ENCODE measurements around the gene TNRC6C.
"Not testable (repeated sequence)": the region's sequence is repeated elsewhere in the genome, so short reads cannot be mapped to it uniquely, and the experiment has no call there.

TNRC6C gene

DNA sequence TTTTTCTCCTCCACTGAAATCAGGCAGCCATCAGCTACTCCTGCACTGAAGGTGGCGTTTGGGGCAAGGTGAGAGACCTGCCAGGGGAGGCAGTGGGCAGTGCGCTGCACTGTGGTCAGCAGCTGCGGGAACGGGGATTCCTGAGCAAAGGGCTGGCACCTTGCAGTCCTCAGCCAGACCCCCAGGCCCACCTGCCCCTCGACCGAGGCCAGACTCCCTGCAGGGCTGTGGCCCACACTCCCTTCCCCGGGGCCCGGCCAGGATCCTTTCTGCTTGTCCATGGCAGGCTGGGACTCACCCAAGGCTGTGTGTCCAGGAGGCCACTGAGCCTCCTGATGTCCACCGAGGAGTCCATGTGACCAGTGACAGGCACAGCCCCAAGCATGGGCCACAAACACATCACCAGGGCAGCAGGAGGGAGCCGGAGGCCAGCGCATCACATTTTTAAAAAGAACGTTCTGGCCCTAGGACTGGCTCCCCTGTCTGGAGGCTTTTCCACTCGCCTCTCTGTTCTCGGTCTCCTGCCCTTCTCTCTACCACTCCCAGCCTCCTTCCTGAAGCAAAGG is 28.5 kb upstream of the TNRC6C start:
- no peak for DNase-seq (ENCODE audit: low spot score)

DNA sequence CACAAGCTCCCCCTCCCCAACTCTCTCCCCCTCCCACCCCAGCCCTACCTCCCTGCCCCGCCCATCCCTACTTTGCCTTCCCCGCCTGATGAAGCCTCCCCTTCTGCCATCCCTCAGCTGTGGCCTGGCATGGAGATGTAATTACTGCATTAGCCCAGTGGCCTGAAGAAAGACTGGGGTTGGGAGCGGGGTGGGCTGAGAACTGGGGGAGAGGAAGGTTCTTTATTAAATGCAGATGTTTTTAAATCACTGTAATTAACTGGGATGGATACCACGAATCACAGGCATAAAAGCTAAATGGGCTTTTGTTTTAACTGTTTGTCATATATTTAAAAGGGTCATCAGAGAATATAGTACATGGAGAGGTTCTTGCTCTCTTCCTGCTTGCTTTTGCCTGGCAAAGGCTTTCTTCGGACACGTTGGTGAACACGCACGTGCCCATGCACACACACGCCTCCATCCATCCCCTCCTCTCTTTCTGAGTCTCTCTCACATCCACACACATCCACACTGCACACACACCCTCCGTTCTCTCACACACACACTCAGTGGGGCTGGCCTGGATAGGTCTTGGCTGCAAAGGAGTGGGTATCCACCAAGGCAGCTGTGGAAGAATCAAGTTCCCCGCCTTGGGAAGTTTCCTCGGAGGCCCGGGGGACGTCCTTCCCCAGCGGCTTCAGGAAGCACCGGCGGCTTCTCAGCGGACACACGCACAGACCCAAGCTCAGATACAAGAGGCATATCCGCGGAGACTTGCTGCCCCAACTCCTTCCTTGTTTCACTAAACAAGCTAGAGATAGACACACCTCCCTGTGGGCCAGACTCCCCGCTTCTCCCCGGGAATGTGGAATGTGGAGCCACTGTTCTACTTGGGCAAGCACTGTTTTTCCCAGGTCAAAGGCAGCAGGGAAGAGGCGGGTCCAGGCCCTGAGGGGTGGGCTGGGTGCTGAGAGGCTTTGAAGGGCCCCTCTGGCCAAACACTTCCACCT is 27.4 kb upstream of the TNRC6C start:
- no peak for DNase-seq (ENCODE audit: low spot score)

DNA sequence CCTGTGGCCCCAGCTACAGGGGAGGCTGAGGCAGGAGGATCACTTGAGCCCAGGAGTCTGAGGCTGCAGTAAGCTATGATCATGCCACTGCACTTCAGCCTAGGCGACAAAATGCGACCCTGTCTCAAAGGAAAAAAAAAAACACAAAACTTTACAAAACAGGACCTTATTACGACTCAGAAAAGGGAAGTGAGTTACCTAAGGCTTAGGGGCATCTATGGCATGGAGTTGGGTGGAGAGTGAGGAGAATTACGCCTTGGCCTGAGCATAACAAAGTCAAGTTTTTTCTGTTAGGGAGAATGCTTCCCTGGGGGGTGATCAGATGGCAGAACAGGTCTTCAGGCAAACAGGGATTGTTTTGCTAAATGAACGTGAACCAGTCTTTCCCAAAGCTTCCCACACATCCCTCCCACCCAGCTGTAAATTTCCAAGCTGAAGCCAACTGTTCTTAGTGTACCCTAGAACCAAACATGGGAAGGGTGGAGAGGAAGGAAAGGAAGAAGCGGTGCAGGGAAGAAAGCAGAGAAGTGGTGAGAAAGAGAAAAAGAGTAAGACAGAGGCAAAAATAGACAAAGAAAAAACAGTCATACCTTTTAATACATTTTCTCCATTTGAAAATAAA is 24.6 kb upstream of the TNRC6C start:
- no peak for DNase-seq (ENCODE audit: low spot score)

DNA sequence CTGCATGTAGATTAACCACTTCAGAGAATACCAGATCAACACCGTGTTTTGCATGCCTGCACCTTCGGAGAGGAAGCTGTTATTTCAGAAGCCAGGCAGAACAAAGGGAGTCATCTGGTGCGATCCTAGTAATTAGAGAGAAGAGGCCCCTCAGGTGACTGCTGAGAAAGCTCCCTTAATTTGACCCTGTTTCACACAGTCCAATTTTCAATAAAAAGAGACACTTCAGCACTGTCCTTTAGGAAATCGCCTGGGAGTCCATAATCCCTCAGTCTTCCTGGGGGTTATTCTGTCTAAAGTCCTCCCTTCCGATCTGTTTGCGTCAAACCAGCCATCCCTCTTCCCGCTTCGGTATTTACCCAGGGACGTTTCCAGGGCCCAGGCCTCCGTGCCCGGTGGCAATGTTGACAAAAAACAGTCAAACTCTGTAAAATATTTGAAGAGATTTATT is 23.4 kb upstream of the TNRC6C start:
- DNase-seq (ENCODE audit: low spot score): no peak

DNA sequence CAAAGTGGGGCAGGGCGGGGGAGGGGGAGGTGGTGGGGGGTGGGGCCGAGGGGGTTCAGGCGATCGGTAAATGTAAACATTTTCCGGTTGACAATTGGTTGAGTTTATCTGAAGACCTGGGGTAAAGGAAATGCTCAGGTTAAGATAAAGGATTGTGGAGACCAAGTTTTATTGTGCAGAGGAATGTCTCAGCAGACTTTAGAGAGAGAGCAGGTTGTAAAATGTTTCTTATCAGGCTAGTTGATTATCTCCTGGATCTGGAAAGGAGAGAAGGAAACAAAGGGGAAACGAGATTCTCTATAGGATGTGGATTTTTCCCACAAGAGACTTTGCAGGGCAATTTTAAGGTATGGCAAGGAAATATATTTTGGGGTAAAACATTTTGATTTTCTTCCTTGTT is 22.8 kb upstream of the TNRC6C start:
- DNase-seq (ENCODE audit: low spot score): not testable (repeated sequence)

DNA sequence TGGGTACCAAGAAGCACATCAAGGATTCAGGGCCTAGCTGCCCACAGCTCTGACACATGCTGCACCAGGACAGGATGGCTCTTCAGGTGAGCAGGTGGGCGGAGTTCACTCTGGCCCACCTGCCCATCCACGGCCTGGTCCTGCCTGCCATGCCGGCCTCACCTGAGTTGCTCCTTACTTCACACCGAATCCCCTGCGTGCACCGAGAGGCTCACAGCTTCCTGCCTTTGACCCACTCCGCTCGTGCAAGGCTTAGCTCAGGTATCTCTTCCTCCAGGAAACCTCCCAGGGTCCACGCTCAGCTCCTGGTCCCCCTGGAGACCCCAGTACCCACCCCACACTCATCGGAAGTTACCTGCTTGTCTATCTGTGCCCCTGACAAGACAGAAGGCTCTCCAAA is 21.6 kb upstream of the TNRC6C start:
- DNase-seq (ENCODE audit: low spot score): no peak

DNA sequence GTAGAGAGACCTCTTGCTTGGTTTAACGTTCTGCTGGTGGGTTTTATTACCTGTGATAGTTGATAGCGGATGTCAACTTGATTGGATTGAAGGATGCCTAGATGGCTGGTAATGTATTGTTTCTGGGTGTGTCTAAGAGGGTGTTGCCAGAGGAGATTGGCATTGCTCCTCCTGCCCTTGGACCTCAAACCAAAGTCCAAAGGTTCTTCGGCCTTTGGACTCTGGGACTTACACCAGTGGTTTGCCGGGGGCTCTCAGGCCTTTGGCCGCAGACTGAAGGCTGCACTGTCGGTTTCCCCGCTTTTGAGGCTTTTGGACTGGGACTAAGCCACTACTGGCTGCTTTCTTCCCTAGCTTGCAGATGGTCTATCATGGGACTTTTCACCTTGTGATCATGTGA is 17.5 kb upstream of the TNRC6C start:
- DNase-seq (ENCODE audit: low spot score): no peak

DNA sequence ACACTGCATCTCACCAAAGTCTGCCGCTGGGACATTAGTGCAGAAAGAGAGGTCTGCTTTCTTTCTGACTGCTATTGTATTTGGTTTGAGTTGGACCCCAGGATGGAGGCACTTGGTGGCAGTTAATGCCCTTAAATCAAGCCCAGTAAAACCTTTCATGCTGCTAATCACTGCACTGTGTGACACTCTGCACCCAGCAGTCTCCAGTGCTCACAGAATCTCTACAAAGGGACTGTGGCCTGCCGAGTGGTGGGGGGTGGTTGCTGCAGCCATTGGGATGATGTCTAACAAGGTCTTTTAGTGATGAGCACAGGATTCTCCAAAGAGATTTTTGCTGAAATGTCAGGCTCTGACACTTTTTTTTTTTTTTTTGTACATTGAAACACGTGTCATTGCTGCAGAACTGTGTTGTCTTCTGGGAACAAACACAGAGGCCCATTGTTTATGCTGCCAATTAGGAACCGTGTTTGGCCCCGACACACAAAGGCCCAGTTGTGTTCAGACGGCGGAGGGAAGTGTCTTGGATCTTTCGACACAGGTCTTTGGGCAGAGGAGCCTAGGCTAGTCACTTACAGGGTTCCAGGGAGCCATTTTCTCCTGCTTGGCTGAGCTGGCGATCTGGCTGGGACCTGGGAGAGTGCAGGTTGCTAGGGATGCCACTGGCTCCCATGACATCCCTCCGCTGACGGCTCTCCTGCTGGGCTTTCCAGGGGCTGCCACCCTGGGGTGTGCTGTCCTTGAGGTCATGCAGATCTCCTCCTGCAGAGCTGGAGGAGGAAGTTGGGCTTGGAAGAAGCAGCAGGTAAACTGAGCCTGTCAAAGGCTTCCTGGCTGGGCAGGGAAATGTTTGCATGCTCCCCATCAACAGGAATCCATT is 16.2 kb upstream of the TNRC6C start:
- DNase-seq (ENCODE audit: low spot score): no peak

DNA sequence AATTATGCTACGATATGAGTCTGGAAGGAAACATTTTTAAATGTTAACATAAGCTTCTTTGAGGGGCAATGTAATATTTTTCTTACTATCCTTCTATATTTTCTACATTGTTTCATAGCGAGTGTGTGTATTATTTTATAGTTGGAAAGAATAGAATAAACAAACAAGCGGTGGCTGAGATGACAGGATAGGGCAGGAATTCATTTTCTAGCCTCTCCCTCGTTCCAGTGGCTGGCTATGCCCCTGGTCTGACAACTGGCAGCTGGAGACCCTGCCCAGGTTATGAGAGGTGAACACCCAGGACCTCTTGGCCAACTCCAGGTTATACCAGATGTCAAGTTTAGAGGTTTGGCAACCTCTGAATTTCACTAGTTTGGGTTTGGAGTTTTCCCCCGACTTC is 14.5 kb upstream of the TNRC6C start:
- no peak for DNase-seq (ENCODE audit: low spot score)

DNA sequence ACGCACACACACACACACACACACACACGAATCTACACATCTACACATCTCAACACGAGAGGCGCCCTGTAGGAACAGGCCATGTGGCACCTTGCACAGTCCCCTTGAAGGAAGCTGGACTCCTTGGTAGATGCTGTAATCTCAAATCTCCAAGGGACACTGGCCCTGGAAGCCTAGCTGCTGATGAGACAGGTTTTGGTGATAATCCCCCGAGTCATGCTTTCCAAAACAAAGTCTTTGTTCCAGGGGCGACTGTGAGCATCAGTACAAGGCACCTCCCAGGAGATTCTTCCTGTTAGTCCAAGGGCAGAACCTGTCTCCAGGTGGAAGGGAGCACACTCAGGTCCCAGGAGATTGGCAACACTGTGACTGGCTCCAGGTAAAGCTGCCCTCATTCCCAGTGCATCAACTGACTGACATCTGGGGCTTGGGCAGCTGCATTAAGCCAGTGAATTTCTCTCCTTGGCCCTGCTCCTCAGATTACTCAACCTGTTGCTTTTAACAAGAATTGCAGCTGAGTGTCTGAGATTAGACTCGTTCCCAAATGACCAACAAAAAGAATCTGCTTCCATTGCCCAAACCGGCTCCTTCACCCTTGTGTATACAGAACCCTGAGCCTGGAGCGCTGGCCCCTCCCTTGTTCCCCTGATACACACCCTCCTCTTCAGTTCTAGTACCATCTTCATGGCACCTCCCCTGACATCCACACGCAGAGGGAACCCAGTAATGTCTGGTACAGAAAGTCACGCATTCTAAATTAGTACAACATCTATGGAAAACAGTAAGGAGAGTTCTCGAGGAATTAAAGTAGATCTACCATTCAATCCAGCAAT is 13.9 kb upstream of the TNRC6C start:
- no peak for DNase-seq (ENCODE audit: low spot score)

DNA sequence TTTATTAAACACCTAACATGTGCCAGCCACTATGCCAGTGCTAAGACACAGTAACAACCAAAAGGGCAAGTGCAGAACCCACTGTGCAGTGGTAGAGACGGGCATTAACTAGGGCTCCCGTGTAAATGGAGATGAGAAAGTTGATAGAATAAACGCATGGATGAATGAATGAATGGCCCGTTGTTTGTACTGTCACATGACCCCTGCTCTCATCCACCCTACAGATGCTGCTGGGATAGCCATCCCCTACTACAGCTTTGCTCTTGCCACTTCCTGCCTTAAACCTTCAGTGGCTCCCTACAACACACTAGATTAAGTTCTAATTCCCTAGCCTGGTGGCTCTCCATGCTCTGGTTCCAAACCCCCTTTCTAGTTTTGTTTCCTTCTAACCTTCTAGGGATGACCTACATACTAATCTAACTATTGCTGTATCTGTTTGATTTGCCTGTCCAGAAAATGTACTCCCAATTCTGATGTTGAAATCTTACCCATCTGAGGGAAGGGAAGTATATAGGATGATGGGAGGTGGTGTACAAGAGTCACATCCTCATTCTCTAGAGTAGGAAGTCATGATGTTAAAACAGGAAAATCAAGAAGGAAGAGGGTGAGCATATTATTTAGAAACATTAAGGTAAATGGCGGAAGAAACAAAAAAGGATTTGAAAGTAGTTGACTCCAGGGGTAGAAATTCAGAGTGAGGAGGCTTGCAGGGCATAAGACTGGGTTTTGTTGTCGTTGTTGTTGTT is 11.4 kb upstream of the TNRC6C start:
- no peak for DNase-seq (ENCODE audit: low spot score)

DNA sequence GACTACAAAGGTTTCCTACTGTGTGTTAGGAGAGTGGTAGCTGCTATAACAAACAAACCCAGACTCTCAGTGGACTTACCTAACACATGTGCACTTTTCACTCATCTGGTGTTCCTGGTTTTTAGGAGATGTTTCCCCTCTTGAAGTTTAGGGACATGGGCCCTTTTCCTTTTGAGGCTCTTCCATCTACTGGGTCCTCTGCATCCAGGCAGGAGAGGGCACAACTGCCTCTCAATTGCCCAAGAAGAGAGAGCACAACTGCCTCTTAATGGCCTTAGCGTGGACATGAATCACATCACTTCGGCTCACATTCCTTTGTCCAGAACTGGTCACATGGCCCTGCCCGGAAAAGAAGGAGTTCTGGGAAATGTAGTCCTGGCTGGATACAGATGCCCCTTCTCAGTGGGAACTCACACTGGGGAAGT is 9.8 kb upstream of the TNRC6C start:
- no peak for DNase-seq (ENCODE audit: low spot score)

DNA sequence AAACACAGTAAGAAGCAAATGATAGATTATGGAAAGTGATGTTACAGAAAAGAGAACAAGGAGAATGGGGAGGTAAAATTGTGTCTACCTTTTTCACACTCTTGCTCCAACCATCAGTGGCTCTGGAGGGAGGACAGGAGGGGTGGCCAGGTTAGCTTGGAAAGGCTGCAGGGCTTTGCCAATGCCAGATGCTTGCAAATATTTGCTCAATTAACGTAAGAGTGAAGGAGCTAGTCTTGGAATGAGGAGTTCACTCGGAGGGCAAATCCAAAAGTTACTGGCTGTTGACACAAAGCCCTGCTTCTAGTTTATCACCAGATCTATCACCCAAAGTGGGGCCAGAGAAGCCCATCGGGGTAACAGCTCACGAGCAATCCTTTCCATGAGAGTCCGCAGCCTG is 7.4 kb upstream of the TNRC6C start:
- no peak for DNase-seq (ENCODE audit: low spot score)

DNA sequence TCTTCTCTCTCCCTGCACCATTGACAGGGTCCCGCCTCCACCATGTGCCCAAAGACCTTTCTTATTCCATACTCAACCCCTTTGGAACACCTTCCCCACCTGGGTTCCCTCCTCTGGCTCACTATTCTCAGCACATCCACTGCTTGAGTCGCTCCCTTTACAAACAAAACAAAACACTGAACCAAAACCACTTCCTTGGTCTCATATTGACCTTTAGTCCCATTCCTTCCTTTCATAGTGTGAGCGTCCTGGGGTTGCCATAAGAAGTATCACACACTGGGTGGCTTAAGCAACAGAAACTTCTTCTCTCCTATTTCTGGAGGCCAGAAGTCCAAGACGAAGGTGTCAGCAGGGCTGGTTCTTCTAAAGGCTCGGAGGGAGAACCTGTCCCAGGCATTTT is 6.1 kb upstream of the TNRC6C start:
- no peak for DNase-seq (ENCODE audit: low spot score)

DNA sequence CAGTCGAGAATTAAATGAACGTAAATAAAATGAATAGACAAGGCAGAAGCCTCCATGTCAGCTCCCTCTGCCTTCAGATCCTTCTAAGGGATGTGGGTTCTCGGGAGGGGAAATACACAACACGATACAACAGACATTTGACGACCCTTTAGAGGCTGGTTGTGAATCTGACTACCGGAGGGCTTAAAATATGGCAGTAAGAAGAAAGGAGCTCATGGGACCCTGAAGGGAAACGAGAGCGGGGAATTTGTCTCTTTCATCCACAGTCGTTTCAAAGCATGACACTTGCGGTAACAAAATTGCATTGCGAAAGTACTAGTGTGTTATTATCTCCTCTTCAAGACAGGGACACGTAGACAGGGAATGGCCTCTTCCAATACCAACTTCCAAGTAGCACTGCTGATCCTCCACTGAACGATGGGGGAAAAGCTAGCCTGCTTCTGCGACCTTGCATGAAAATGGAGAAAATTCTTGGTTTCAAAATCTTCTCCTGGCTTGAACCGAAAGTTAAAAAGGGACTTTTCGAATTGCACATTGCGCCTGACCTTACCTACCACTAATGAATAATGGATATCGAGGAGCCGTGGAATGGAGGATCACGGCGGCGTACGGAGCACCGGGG is 1.2 kb upstream of the TNRC6C start:
- peak; percentile 14 for DNase-seq (ENCODE audit: low spot score)

DNA sequence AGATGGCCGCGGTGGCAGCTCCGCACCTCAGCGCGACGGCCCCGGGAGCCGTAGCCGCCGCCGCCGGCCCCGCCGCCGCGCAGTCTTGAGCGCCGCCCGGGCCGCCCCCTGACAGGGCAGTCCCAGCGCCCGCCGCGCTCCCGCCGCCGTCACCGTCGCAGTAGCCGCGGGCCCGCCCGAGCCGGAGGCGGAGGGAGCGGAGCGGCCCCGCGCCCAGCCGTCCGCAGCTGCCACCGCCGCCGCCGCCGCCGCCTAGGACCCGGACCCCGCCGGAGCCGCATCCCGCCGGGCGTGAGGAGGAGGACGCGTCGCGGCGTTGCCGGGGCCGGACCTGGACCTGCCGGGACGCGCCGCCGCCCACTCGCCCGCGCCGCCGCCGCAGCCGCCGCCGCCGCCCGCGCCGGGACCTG is 218 bp downstream of the TNRC6C start:
- DNase-seq (ENCODE audit: low spot score): no peak

DNA sequence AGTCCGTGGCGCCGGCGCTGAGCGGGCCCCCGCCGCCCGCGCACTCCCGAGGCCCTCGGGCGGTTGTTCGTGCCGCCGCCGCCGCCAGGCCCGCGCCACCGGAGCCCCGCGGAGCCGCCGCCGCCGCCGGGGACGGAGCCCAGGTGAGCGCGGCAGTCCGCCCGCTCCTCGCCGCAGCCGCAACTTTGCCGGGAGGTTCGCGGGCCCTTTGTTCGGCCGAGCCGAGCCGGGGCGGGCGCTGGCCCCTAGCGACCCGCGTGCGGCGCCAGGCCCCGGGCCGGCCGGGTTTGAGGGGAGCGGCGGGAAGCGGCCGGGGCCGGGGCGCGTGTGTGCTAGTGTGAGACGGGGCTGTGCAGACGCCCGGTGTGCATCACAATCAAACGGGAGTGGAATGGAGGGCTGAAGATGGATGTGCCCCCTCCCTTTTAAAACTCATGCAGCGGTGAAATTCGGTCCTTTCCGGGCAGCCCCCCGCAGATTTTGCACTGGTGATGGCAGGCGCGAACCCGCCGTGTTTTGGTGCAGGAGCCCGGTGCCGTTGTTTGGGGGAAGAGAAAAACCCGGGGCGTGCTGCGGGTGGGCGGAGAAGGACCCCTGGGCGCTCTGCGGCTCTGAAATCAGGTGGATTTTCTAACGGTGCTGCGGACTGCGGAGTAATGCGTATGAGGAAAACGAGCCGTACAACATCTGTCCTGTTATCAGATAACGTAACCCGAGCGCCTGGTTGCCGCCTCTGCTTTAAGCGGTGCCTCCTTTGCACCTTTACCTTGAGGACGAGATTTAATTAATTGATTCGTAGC is 823 bp downstream of the TNRC6C start:
- peak; percentile 17 for DNase-seq (ENCODE audit: low spot score)

DNA sequence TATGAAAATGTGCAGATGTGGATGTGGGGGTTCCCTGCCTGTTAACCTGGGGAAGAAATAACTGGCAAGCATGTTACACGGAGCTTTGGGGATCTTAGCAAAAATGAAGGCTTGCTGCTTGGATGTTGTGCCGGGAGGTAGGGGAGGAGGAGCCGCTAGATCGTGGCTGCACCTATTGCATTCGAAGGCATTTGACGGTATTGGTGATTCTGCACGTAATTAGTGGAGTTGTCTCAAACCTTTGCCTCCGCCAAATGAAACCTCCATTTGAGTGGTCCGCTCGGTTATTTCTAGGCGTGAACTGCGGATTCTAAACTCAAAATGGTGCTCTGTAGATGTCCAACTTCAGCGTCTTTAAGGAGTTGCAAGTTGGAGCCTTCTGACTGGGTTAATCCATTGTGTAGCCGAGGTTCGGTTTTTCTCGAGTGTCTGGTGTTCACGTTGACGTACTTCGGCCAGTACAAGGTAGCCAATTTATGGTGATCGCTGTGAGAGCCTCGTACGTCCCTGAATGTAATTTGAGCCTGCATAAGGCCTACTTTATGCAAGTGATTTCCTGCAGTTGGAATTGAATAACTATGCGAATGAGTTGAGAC is 1.5 kb downstream of the TNRC6C start:
- peak; percentile 20 for DNase-seq (ENCODE audit: low spot score)

DNA sequence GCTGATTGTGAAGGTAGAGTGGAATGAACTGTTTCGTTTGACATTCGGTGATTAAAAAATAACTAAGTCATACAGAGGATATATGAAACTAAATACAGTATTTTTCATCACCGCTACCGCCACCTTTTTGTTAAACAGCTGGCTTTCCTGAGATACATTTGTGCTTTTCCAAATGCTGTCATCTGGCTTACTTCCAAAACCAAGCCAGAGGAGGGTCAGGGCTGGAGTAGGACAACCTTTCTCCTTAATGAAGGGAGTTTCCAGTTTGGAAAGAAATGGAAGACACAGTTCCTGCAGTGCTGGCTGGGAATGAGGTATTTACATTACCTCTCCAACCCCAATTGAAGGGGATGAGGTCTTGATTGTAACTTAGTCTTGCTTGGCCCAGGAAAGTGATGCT is 3.2 kb downstream of the TNRC6C start:
- no peak for DNase-seq (ENCODE audit: low spot score)
